Measurements from ENCODE around the gene ST6GALNAC5. TPM values are rescaled to one million over a fixed set of nuclear protein-coding genes. Genes with fewer than 3 reads are reported as not detected.

Gene ST6GALNAC5
- total and polyA plus RNA-seq, 2 of the 13 experiments (the other 11 are each of a cell fraction or from before 2014, with no cell fraction given), result not detected

- H3K9me3 ChIP-seq (ENCODE audit: low read length), result no peaks in the 10 kb centered on the region
- in situ Hi-C loops (cut with HindIII; ENCODE audit: extremely low pct_ligation_motif_present, low pct_unique_long_range_greater_than_20kb), result no loop called here
- POLR2A ChIA-PET, result no interaction called here
- DNase-seq (ENCODE audit: low spot score) (no peak), FAIRE-seq (no peak), ATAC-seq (no peak)
- 0% methylated on average over 3 of the region's 3 CpGs for WGBS (ENCODE audit: low lambda C conversion rate)
- H4K20me1 ChIP-seq (ENCODE audit: insufficient read depth, low read length), result no peaks in the 10 kb centered on the region
- CTCF ChIA-PET (ENCODE audit: low intra/inter-chr PET ratio, low total read pairs), result no interaction called here
- no peaks in the 10 kb centered on the region for H3K4me1 ChIP-seq (ENCODE audit: insufficient read depth, low read length)
- H3K27me3 ChIP-seq (ENCODE audit: control insufficient read depth in 1 of 2, insufficient read depth in 2 of 2, low read length in 2 of 2), result no peaks in the 10 kb centered on the region
- H3K4me3 ChIP-seq (replicated peaks in 1 of 3; ENCODE audit: insufficient read depth in 1 of 3, low read depth in 2 of 3, low read length in 3 of 3), result no peak overlapping the region
- H3K27ac ChIP-seq (ENCODE audit: extremely low read length, insufficient read depth, low read length), result no peak overlapping the region
- TF ChIP-seq SKIL (CRISPR knock-in tag; IDR thresholded peaks at IDR 0.05; ENCODE audit: borderline replicate concordance) (no peak), ZNF30 (CRISPR knock-in tag; IDR thresholded peaks at IDR 0.05) (no peak), MTA1 (CRISPR knock-in tag; IDR thresholded peaks at IDR 0.05; ENCODE audit: borderline replicate concordance) (no peak), NCOA1 (CRISPR knock-in tag; IDR thresholded peaks at IDR 0.05) (no peak), ZSCAN29 (CRISPR knock-in tag; conservative IDR thresholded peaks at IDR 0.05) (no peak), ZNF768 (CRISPR knock-in tag; IDR thresholded peaks at IDR 0.05) (no peak)
- no peak overlapping the region for H3K9ac ChIP-seq (ENCODE audit: insufficient read depth, low read depth, low read length)
- BruUV-seq (replicated peaks), result no TSS peak
- no peaks in the 10 kb centered on the region for H3K79me2 ChIP-seq (ENCODE audit: insufficient read depth, low read length)
- intact Hi-C loops (cut with micrococcal nuclease; ENCODE audit: unreplicated experiment), result no loop called here
- H2AFZ ChIP-seq (ENCODE audit: low read length), result no peak overlapping the region
- H3K36me3 ChIP-seq (replicated peaks in 1 of 2; ENCODE audit: control insufficient read depth in 1 of 2, insufficient read depth in 2 of 2, low read length in 2 of 2), result no peaks in the 10 kb centered on the region
- H3K4me2 ChIP-seq (ENCODE audit: low read depth, low read length), result no peak overlapping the region
Measured at GRCh38 chr1:77018311-77018710, 151.0 kb downstream of the ST6GALNAC5 start.

GRCh38 chr1:77018761-77019160 is 151.5 kb downstream of the ST6GALNAC5 start:
- ChIA-PET CTCF (ENCODE audit: low intra/inter-chr PET ratio, low total read pairs) (no interaction called here), POLR2A (no interaction called here)
- Histone ChIP-seq H3K9me3 (ENCODE audit: low read length) (no peaks in the 10 kb centered on the region), H2AFZ (ENCODE audit: low read length) (no peak overlapping the region), H3K9ac (ENCODE audit: insufficient read depth, low read depth, low read length) (no peak overlapping the region), H3K79me2 (ENCODE audit: insufficient read depth, low read length) (no peaks in the 10 kb centered on the region), H3K4me1 (ENCODE audit: insufficient read depth, low read length) (no peaks in the 10 kb centered on the region), H3K36me3 (replicated peaks in 1 of 2; ENCODE audit: control insufficient read depth in 1 of 2, insufficient read depth in 2 of 2, low read length in 2 of 2) (no peaks in the 10 kb centered on the region), H3K27ac (ENCODE audit: extremely low read length, insufficient read depth, low read length) (no peak overlapping the region), H3K4me2 (ENCODE audit: low read depth, low read length) (no peak overlapping the region), H4K20me1 (ENCODE audit: insufficient read depth, low read length) (no peaks in the 10 kb centered on the region), H3K4me3 (replicated peaks in 1 of 3; ENCODE audit: insufficient read depth in 1 of 3, low read depth in 2 of 3, low read length in 3 of 3) (no peak overlapping the region), H3K27me3 (ENCODE audit: control insufficient read depth in 1 of 2, insufficient read depth in 2 of 2, low read length in 2 of 2) (no peaks in the 10 kb centered on the region)
- in situ Hi-C loops (cut with HindIII; ENCODE audit: extremely low pct_ligation_motif_present, low pct_unique_long_range_greater_than_20kb) (no loop called here), intact Hi-C loops (cut with micrococcal nuclease; ENCODE audit: unreplicated experiment) (no loop called here)
- BruUV-seq (replicated peaks), result no TSS peak
- ATAC-seq (no peak), FAIRE-seq (no peak), DNase-seq (ENCODE audit: low spot score) (no peak)
- WGBS (ENCODE audit: low lambda C conversion rate), result 0% methylated on average over 1 of the region's 1 CpG
- no peak for TF ChIP-seq GMEB2 (CRISPR knock-in tag; IDR thresholded peaks at IDR 0.05; ENCODE audit: low read depth)
- no peak for TF ChIP-seq HNRNPLL (IDR thresholded peaks at IDR 0.05; ENCODE audit: low read depth, low read length, poor library complexity, severe bottlenecking)
- TF ChIP-seq ZNF234 (CRISPR knock-in tag; conservative IDR thresholded peaks at IDR 0.05), result no peak
- no peak for TF ChIP-seq ZNF800 (CRISPR knock-in tag; IDR thresholded peaks at IDR 0.05)

Measured in HepG2 (cell line).